HCT116 (cell line): ENCODE results near the gene GUCA2B. TPM values are rescaled to one million over a fixed set of nuclear protein-coding genes. Genes with fewer than 3 reads are reported as not detected.

Experiments
- ATAC-seq: fragments of 200-7000 bp; cut with Tn5 transposase; 2 replicates; pipeline ENCODE4 v1.9.1; 2020; ENCODE audit warnings: mild to moderate bottlenecking, moderate library complexity
- BruUV-seq: library from RNA; stranded (reverse); fragments of 400-500 nt; replicated peaks from 2 replicates; lab custom pipeline; 2021; lab: Mats Ljungman, UMichigan
- CTCF ChIA-PET: fragments of 300-600 bp; sonication (Branson Sonifier 250); formaldehyde crosslinking; loops from one replicate; lab custom pipeline; 2021; ENCODE audit warnings: antibody characterized with exemption; lab: Charles Lee
- POLR2A ChIA-PET: fragments of 300-600, 350-600 bp; sonication (Branson Sonifier 250); formaldehyde crosslinking; loops from one replicate; lab custom pipeline; 2021; ENCODE audit warnings: antibody characterized with exemption; lab: Charles Lee
- RAD21 ChIA-PET, 2 experiments: fragments of 300-600 bp; sonication (Branson Sonifier 250); formaldehyde crosslinking; loops; one replicate each; lab custom pipeline; 2023; ENCODE audit warnings: low total read pairs in 2 of 2; ENCODE audit not compliant: uncharacterized antibody in 2 of 2, unreplicated experiment in 2 of 2, low non-redundant PET in 1 of 2; lab: Charles Lee
- DNase-seq: peaks from one replicate; pipeline ENCODE4 v3.0.0-alpha.2; 2010; ENCODE audit warnings: low read depth, low spot score
- H2AFZ ChIP-seq: fragments of 200-600 bp; shearing (Covaris generic), sonication (generic); 2 replicates; pipeline ENCODE4 v1.6.1; 2017; ENCODE audit warnings: low read depth, mixed run types, mixed read lengths, antibody characterized with exemption, low read length; ENCODE audit not compliant: poor library complexity, severe bottlenecking
- H3K27ac ChIP-seq: 2 replicates; pipeline ENCODE4 v1.5.1; 2012; ENCODE audit warnings: low read depth, low read length
- H3K27me3 ChIP-seq: fragments of 200-600 bp; sonication (generic); 2 replicates; pipeline ENCODE4 v1.6.1; 2016; ENCODE audit warnings: mixed run types, low read length, mixed read lengths; ENCODE audit not compliant: insufficient read depth
- H3K36me3 ChIP-seq, 2 experiments: fragments of 200-500 bp in 1 of 2; fragments of 200-600 bp in 1 of 2; sonication (Bioruptor generic) in 1 of 2; sonication (generic) in 1 of 2; 2 replicates each; pipeline versions ENCODE4 v1.5.1 to v1.6.1; 2014 to 2016; ENCODE audit warnings: low read length in 2 of 2, inconsistent platforms in 1 of 2, mixed read lengths in 1 of 2, mixed run types in 1 of 2; ENCODE audit not compliant: insufficient read depth in 2 of 2, control insufficient read depth in 1 of 2
- H3K4me1 ChIP-seq, 2 experiments: fragments of 200-600 bp in 1 of 2; sonication (generic) in 1 of 2; 2 replicates each; pipeline versions ENCODE4 v1.5.1 to v1.6.1; 2012 to 2017; ENCODE audit warnings: low read length in 2 of 2, inconsistent platforms in 1 of 2, mild to moderate bottlenecking in 1 of 2, mixed read lengths in 1 of 2, mixed run types in 1 of 2, moderate library complexity in 1 of 2; ENCODE audit not compliant: insufficient read depth in 2 of 2, control insufficient read depth in 1 of 2
- H3K4me2 ChIP-seq: fragments of 200-600 bp; sonication (generic); 2 replicates; pipeline ENCODE4 v1.6.1; 2017; ENCODE audit warnings: mixed run types, low read length, mixed read lengths
- H3K4me3 ChIP-seq, 2 experiments: fragments of 200-600 bp in 1 of 2; sonication (generic) in 1 of 2; replicated peaks in 1 of 2; 2 replicates each; pipeline ENCODE4 v1.5.1; 2011 to 2016; ENCODE audit warnings: low read length in 2 of 2, control low read depth in 1 of 2, low read depth in 1 of 2, mild to moderate bottlenecking in 1 of 2, mixed read lengths in 1 of 2, mixed run types in 1 of 2
- H3K79me2 ChIP-seq: fragments of 200-600 bp; sonication (generic); 2 replicates; pipeline ENCODE4 v1.6.1; 2017; ENCODE audit warnings: mild to moderate bottlenecking, mixed run types, low read length, moderate library complexity, mixed read lengths; ENCODE audit not compliant: insufficient read depth
- H3K9ac ChIP-seq: fragments of 200-600 bp; sonication (generic); 2 replicates; pipeline ENCODE4 v1.6.1; 2016; ENCODE audit warnings: low read length, mixed read lengths
- H3K9me2 ChIP-seq: fragments of 200-600 bp; sonication (generic), shearing (Covaris generic); 2 replicates; pipeline ENCODE4 v1.6.1; 2017; ENCODE audit warnings: mixed run types, mild to moderate bottlenecking, moderate library complexity; ENCODE audit not compliant: insufficient read depth
- H3K9me3 ChIP-seq, 2 experiments: fragments of 200-500 bp in 1 of 2; fragments of 200-600 bp in 1 of 2; sonication (Bioruptor generic) in 1 of 2; sonication (generic) in 1 of 2; 2 replicates each; pipeline ENCODE4 v1.6.1; 2014 to 2017; ENCODE audit warnings: low read length in 2 of 2, mixed read lengths in 2 of 2, inconsistent platforms in 1 of 2, low read depth in 1 of 2, mild to moderate bottlenecking in 1 of 2, mixed run types in 1 of 2, moderate library complexity in 1 of 2; ENCODE audit not compliant: control insufficient read depth in 1 of 2, insufficient read depth in 1 of 2
- H4K20me1 ChIP-seq: fragments of 200-600 bp; sonication (generic), shearing (Covaris generic); 2 replicates; pipeline ENCODE4 v1.6.1; 2017; ENCODE audit warnings: mixed run types, mild to moderate bottlenecking, moderate library complexity; ENCODE audit not compliant: insufficient read depth
- CBX3 ChIP-seq: IDR thresholded peaks from 2 replicates; pipeline ENCODE4 v1.6.1; 2012; ENCODE audit warnings: low read depth
- CEBPB ChIP-seq: IDR thresholded peaks from 2 replicates; pipeline ENCODE4 v1.6.1; 2012; ENCODE audit warnings: low read depth
- EGR1 ChIP-seq: IDR thresholded peaks from 2 replicates; pipeline ENCODE4 v1.6.1; 2012; ENCODE audit warnings: low read depth
- ELF1 ChIP-seq: IDR thresholded peaks from 2 replicates; pipeline ENCODE4 v1.6.1; 2012; ENCODE audit warnings: low read depth, borderline replicate concordance
- EZH2 ChIP-seq: fragments of 200-600 bp; sonication (generic); IDR thresholded peaks from 2 replicates; pipeline ENCODE4 v1.6.1; 2017; ENCODE audit warnings: antibody characterized with exemption, mixed run types
- EZH2phosphoT487 ChIP-seq: fragments of 200-600 bp; IDR thresholded peaks from 2 replicates; pipeline ENCODE4 v1.6.1; 2018; ENCODE audit warnings: antibody characterized with exemption, borderline replicate concordance
- FOSL1 ChIP-seq: IDR thresholded peaks from 2 replicates; pipeline ENCODE4 v1.6.1; 2012; ENCODE audit warnings: low read depth
- POLR2A ChIP-seq: IDR thresholded peaks from 2 replicates; pipeline ENCODE4 v1.7.0; 2011; ENCODE audit warnings: borderline replicate concordance; ENCODE audit not compliant: insufficient read depth, insufficient read length; ENCODE audit errors: extremely low read depth
- POLR2AphosphoS5 ChIP-seq: IDR thresholded peaks from 2 replicates; pipeline ENCODE4 v1.6.1; 2011; ENCODE audit warnings: mild to moderate bottlenecking, low read depth, low read length, moderate library complexity
- RAD21 ChIP-seq: IDR thresholded peaks from 2 replicates; pipeline ENCODE4 v1.6.1; 2012; ENCODE audit warnings: low read depth, mild to moderate bottlenecking
- SIN3A ChIP-seq: IDR thresholded peaks from 2 replicates; pipeline ENCODE4 v1.6.1; 2012; ENCODE audit warnings: low read depth
- SP1 ChIP-seq: IDR thresholded peaks from 2 replicates; pipeline ENCODE4 v1.6.1; 2012; ENCODE audit warnings: low read depth
- SRF ChIP-seq: IDR thresholded peaks from 2 replicates; pipeline ENCODE4 v1.6.1; 2012; ENCODE audit warnings: low read depth
- YY1 ChIP-seq: IDR thresholded peaks from 2 replicates; pipeline ENCODE4 v1.6.1; 2011; ENCODE audit warnings: low read length, low read depth, moderate library complexity, mild to moderate bottlenecking; ENCODE audit not compliant: insufficient replicate concordance; ENCODE audit errors: extremely low read depth
- ZFX ChIP-seq: fragments of 450-650 bp; IDR thresholded peaks from 2 replicates; pipeline ENCODE4 v1.6.1; 2017
- ZNF274 ChIP-seq: fragments of 200-500 bp; sonication (Bioruptor generic); IDR thresholded peaks from 2 replicates; pipeline ENCODE4 v1.6.1; 2014; ENCODE audit warnings: mild to moderate bottlenecking, low read depth, low read length, inconsistent platforms
- intact Hi-C: fragments of 100-400 bp; cut with micrococcal nuclease; formaldehyde crosslinking; loops from 2 replicates; pipeline ENCODE4 v1.10.0; 2022
- total RNA-seq: library from RNA; stranded (reverse); gene quantifications from one replicate; pipeline ENCODE4 v1.2.1, GENCODE V29; 2021; ENCODE audit not compliant: unreplicated experiment
- TF ChIP-seq, protein P1 (sequence below): IDR thresholded peaks from 2 replicates; pipeline ENCODE4 v1.6.1; 2012
- TF ChIP-seq, protein P2 (sequence below): IDR thresholded peaks from 2 replicates; pipeline ENCODE4 v1.6.1; 2011; ENCODE audit warnings: mild to moderate bottlenecking, low read length, moderate library complexity; ENCODE audit not compliant: insufficient replicate concordance; ENCODE audit errors: extremely low read depth
- TF ChIP-seq, protein P3 (sequence below): IDR thresholded peaks from 2 replicates; pipeline ENCODE4 v1.6.1; 2012
- TF ChIP-seq, protein P4 (sequence below), 3 experiments: fragments of 200-600 bp in 1 of 3; sonication (generic) in 1 of 3; IDR thresholded peaks in 2 of 3; conservative IDR thresholded peaks in 1 of 3; 2 replicates each; pipeline ENCODE4 v1.5.1; 2012 to 2017; ENCODE audit warnings: low read depth in 2 of 3, low read length in 2 of 3, antibody characterized with exemption in 1 of 3, borderline replicate concordance in 1 of 3, control low read depth in 1 of 3, mild to moderate bottlenecking in 1 of 3, mixed read lengths in 1 of 3, mixed run types in 1 of 3, moderate library complexity in 1 of 3; ENCODE audit not compliant: insufficient read depth in 1 of 3

The GUCA2B gene
- total RNA-seq, 1 experiment from 2014 or later: not detected

DNA sequence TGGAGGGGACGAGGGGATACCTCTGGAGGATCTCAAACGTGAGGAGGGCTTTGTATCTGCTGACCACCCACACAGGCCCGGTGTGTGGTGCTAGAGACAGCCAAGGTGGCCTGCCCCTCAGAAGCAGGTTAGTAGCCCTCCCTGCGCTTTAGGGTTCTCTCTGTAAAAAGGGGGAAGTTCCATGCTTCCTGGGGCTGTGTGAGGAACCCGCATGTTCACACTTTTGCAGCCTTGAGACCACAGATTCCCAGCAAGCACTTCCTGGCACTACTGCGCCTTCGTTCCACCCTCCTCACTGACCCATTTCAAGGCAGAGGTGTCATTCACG lies 7.9 kb upstream of the GUCA2B start (continued):
- TF ChIP-seq, protein P1, sequence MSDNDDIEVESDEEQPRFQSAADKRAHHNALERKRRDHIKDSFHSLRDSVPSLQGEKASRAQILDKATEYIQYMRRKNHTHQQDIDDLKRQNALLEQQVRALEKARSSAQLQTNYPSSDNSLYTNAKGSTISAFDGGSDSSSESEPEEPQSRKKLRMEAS: no peak
- TF ChIP-seq SP1: no peak
- no peak for TF ChIP-seq EZH2
- no peak for TF ChIP-seq FOSL1
- TF ChIP-seq ZNF274: no peak
- TF ChIP-seq, all 23 proteins: peak for 0

DNA sequence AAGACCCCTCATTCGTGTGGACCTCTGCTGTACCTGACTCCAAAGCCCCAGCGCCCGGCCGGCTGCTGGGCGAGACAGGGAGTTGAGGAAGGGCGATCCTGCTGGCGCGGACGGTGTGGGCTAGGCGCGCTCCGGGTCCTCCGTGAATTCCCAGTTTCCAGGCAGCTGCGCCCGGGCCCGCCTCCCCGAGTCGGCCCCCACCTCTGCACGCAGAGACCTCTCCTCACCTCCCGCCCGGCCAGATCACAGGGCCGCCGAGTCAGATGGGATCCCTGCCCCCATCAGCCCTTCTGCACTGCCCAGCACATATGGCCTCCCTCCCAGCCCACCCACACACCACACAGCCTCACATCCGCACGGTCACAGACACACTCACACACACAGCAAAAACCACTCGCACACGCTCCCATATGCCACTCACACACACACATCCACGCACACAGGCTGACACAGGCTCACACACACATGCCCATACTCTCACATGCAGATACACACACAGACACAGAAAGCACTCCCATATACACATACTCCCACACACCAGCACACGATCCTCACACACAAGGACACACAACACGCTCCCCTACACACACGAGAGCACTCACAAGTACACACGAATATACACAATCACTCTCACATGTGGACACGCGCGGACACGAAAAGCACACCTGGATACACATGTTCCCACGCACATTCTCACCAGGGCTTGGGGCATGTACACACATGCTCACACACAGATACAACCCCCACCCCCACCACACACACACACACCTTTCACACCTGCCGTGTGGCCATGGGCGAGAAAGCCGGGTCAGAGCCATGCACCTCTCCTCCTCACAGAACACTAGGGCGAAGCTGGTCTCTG lies 7.2 kb upstream of the GUCA2B start:
- no peaks in the 10 kb centered on the region for H3K79me2 ChIP-seq
- no peaks in the 10 kb centered on the region for H3K27me3 ChIP-seq
- no peak overlapping the region for H2AFZ ChIP-seq
- POLR2A ChIA-PET: no interaction called here
- no peak overlapping the region for H3K9ac ChIP-seq
- ATAC-seq (peak; percentile 11; the same call in 1 of the 2 replicates), DNase-seq (no peak)
- no peaks in the 10 kb centered on the region for H3K36me3 ChIP-seq
- RAD21 ChIA-PET: no interaction called here
- no peaks in the 10 kb centered on the region for H3K9me2 ChIP-seq
- intact Hi-C loops: loop anchor here (1.0 to 10.0 kb wide), 3 partner anchors 334 to 585 kb away; no protein-coding TSS in a partner anchor
- no peaks in the 10 kb centered on the region for H3K9me3 ChIP-seq
- H3K4me1 ChIP-seq: peaks cover 0 to 8% of the 10 kb centered on the region in 2 experiments; a peak in 1 of 4 replicates
- H4K20me1 ChIP-seq: no peaks in the 10 kb centered on the region
- no peak overlapping the region for H3K4me2 ChIP-seq
- TF ChIP-seq, protein P1: no peak
- no peak for TF ChIP-seq SRF
- TF ChIP-seq EZH2phosphoT487: no peak
- no peak for TF ChIP-seq SP1
- TF ChIP-seq FOSL1: no peak
- no peak for TF ChIP-seq POLR2A
- TF ChIP-seq, protein P2, sequence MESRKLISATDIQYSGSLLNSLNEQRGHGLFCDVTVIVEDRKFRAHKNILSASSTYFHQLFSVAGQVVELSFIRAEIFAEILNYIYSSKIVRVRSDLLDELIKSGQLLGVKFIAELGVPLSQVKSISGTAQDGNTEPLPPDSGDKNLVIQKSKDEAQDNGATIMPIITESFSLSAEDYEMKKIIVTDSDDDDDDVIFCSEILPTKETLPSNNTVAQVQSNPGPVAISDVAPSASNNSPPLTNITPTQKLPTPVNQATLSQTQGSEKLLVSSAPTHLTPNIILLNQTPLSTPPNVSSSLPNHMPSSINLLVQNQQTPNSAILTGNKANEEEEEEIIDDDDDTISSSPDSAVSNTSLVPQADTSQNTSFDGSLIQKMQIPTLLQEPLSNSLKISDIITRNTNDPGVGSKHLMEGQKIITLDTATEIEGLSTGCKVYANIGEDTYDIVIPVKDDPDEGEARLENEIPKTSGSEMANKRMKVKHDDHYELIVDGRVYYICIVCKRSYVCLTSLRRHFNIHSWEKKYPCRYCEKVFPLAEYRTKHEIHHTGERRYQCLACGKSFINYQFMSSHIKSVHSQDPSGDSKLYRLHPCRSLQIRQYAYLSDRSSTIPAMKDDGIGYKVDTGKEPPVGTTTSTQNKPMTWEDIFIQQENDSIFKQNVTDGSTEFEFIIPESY: no peak
- TF ChIP-seq POLR2AphosphoS5: no peak
- no peak for TF ChIP-seq CEBPB
- TF ChIP-seq ELF1: no peak
- TF ChIP-seq EGR1: no peak
- TF ChIP-seq, protein P3, sequence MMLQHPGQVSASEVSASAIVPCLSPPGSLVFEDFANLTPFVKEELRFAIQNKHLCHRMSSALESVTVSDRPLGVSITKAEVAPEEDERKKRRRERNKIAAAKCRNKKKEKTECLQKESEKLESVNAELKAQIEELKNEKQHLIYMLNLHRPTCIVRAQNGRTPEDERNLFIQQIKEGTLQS: no peak
- TF ChIP-seq YY1: no peak
- no peak for TF ChIP-seq RAD21
- no peak for TF ChIP-seq ZFX
- TF ChIP-seq SIN3A: no peak
- TF ChIP-seq CBX3: no peak
- TF ChIP-seq, protein P4, sequence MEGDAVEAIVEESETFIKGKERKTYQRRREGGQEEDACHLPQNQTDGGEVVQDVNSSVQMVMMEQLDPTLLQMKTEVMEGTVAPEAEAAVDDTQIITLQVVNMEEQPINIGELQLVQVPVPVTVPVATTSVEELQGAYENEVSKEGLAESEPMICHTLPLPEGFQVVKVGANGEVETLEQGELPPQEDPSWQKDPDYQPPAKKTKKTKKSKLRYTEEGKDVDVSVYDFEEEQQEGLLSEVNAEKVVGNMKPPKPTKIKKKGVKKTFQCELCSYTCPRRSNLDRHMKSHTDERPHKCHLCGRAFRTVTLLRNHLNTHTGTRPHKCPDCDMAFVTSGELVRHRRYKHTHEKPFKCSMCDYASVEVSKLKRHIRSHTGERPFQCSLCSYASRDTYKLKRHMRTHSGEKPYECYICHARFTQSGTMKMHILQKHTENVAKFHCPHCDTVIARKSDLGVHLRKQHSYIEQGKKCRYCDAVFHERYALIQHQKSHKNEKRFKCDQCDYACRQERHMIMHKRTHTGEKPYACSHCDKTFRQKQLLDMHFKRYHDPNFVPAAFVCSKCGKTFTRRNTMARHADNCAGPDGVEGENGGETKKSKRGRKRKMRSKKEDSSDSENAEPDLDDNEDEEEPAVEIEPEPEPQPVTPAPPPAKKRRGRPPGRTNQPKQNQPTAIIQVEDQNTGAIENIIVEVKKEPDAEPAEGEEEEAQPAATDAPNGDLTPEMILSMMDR (IDR thresholded peaks at IDR 0.05 in 2 of 3, conservative IDR thresholded peaks at IDR 0.05 in 1 of 3; ENCODE audit: borderline replicate concordance in 1 of 3, insufficient read depth in 1 of 3, low read depth in 2 of 3, low read length in 2 of 3): no peak
- no peak for TF ChIP-seq EZH2
- H3K4me3 ChIP-seq: no peak overlapping the region
- BruUV-seq: no TSS peak
- no peak overlapping the region for H3K27ac ChIP-seq
- CTCF ChIA-PET: interaction anchor here (2.2 kb wide), 1 partner anchor 28 kb away, joined by 21 read pairs; no protein-coding TSS in a partner anchor
